Cardiac fibroblast (primary cell): ENCODE data around the gene MROH7.

Source experiments
- DNase-seq, 2 donors: peaks; one replicate each; pipeline versions ENCODE4 v3.0.0 to v3.0.0-alpha.2; 2010; ENCODE audit warnings: low read depth in 2 of 2
- H3K4me3 ChIP-seq, 2 donors: replicated peaks in 1 of 2; 1 replicate in 1 of 2; 2 replicates in 1 of 2; pipeline ENCODE4 v1.5.1; 2011; ENCODE audit warnings: low read depth in 2 of 2, low read length in 2 of 2, mild to moderate bottlenecking in 2 of 2, moderate library complexity in 1 of 2
- TF ChIP-seq, protein P1 (sequence below): IDR thresholded peaks from one replicate; pipeline ENCODE4 v1.5.1; 2011; ENCODE audit warnings: low read depth, mild to moderate bottlenecking, low read length, inconsistent platforms

Gene MROH7

DNA sequence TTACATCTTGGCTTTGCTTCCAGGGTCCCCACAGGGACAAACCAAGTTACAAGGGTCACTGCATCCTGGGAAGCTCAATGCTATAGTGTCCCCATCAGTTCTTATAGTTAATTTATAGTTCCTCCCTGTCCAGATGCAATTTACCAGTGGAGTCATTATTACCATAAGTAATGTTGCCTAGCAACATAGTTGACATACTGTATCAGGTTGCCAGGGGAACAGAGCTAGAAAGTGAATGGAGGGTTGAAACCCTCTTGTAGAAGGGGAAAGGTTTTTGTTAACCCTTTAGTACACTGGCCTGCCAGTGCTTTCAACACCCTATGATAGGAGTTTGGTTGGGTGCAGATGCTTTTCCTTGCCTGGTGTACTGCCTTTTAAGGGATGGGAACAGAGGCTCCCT lies 39.8 kb downstream of the MROH7 start:
- TF ChIP-seq, protein P1, sequence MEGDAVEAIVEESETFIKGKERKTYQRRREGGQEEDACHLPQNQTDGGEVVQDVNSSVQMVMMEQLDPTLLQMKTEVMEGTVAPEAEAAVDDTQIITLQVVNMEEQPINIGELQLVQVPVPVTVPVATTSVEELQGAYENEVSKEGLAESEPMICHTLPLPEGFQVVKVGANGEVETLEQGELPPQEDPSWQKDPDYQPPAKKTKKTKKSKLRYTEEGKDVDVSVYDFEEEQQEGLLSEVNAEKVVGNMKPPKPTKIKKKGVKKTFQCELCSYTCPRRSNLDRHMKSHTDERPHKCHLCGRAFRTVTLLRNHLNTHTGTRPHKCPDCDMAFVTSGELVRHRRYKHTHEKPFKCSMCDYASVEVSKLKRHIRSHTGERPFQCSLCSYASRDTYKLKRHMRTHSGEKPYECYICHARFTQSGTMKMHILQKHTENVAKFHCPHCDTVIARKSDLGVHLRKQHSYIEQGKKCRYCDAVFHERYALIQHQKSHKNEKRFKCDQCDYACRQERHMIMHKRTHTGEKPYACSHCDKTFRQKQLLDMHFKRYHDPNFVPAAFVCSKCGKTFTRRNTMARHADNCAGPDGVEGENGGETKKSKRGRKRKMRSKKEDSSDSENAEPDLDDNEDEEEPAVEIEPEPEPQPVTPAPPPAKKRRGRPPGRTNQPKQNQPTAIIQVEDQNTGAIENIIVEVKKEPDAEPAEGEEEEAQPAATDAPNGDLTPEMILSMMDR: no peak
- DNase-seq: peak; percentile 8 to 21
- no peak overlapping the region for H3K4me3 ChIP-seq

- TF ChIP-seq, protein P1: no peak
- no peak overlapping the region for H3K4me3 ChIP-seq
- no peak for DNase-seq
Measured at GRCh38 chr1:54683453-54683852, 41.9 kb downstream of the MROH7 start.

- no peak overlapping the region for H3K4me3 ChIP-seq
- TF ChIP-seq, protein P1: no peak
- DNase-seq: no peak
Measured at GRCh38 chr1:54685335-54685905, 43.8 kb downstream of the MROH7 start.

DNA sequence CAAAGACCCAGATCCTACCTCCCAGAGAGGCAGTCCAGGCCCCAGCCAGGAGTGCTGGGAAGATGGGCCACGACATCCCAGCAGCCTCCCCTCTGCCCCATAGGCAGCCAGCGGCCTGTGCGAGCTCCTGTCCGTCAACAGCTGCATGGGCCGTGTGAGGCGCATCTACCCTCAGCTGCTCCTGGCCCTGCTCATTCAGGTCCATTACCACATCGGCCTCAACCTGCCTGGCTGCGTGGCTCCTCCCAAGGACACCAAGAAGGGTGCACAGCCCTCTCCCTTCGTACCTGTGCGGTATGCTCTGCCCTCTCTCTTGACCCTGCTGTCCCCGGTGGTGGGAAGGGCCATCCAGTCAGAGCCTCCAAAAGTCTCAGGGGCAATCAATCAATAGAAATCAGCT lies 44.6 kb downstream of the MROH7 start:
- DNase-seq: no peak
- no peak overlapping the region for H3K4me3 ChIP-seq
- TF ChIP-seq, protein P1: no peak

DNA sequence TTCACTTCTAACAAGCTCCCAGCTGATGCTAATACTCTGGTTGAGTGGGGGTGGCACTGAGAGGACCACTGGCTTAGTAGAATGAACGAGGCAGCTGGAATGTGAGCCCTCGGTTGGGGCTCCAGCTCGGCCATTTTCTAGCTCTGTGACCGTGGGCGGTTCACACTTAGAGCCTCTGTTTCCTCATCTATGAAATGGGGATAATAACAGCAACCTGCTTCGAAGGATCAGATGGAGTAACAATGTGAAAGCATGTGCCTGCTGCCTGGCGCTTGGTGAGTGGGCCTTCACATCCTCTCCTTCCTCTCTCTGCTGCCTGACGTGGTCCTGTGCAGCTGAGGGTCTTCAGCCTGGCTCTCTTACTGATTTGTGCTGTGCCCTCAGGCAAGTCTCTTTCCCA lies 53.2 kb downstream of the MROH7 start:
- no peak overlapping the region for H3K4me3 ChIP-seq
- no peak for DNase-seq
- TF ChIP-seq, protein P1: no peak

DNA sequence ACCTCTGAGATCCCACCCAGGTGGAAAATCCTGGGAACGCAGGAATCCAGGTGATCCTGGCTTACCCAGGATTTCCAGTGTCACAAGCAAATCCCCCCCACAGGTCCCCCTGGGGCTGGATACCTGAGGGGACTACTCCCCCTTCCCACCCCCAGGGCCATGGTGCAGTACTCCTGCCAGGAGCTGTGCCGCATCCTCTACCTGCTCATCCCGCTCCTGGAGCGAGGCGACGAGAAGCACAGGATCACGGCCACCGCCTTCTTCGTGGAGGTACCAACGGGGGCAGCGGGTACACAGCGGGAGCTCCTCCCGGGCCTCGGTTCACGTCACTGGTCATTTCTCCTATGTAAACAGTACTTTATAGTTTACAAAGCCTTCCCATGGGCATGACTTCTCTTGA lies 53.6 kb downstream of the MROH7 start:
- H3K4me3 ChIP-seq: no peak overlapping the region
- no peak for DNase-seq
- TF ChIP-seq, protein P1: no peak

- no peak overlapping the region for H3K4me3 ChIP-seq
- no peak for DNase-seq
- TF ChIP-seq, protein P1: no peak
Measured at GRCh38 chr1:54695764-54696163, 54.2 kb downstream of the MROH7 start.
